Measurements from ENCODE around the gene CLEC5A. TPM values are rescaled to one million over a fixed set of nuclear protein-coding genes. Genes with fewer than 3 reads are reported as not detected.

Gene CLEC5A
- total RNA-seq, 2 donors from 2014 or later: not detected

DNA sequence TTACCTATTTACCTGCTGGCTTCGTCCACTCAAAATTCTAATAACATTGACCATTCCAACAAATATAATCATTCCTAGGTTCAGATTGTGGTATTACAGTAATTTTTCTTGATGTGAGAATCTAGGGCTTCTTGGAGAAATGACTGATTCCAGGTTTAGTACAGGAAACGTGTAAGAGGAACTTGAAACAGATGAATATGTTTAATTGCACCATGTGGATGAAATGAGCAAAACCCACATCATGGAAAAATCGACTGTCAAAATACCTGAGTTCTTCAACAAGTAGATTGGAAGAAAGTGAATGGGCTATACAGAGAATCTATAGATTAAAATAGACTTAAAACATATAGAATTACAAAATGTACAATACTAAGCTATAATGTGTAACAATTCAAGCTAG is 55.4 kb downstream of the CLEC5A start:
- no peaks in the 10 kb centered on the region for H3K9me3 Mint-ChIP-seq
- no peak for DNase-seq
- H3K27ac ChIP-seq (ENCODE audit: low read depth, low read length): no peak overlapping the region

DNA sequence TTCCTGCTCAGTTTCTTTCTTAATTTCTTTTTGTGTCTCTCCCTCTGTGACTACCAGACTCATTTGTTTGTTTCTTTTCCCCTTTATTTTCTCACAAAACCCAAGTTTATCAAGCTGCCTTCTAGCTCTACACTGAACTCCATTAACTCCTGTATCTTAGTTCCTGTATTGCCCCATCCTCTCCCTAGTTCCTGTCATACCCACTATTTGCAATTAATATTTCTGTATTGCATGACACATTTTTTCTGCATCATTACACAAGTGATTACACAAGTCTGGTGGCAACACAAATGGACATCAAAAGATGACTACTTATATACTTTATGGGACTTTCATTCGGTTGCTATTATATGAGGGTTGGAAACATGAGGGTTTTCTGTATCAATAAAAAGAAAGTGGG is 57.5 kb downstream of the CLEC5A start:
- H3K9me3 Mint-ChIP-seq: no peaks in the 10 kb centered on the region
- no peaks in the 10 kb centered on the region for H3K4me1 ChIP-seq (ENCODE audit: control insufficient read depth, insufficient read depth, low read length)
- H3K27me3 ChIP-seq (ENCODE audit: control insufficient read depth, insufficient read depth, low read length, poor library complexity, severe bottlenecking): no peaks in the 10 kb centered on the region
- H3K4me3 Mint-ChIP-seq: no peak overlapping the region
- no peaks in the 10 kb centered on the region for H3K9me3 ChIP-seq (ENCODE audit: control insufficient read depth, low read length)
- no peaks in the 10 kb centered on the region for H3K4me1 Mint-ChIP-seq
- H3K4me3 ChIP-seq (ENCODE audit: low read length): no peak overlapping the region
- no peaks in the 10 kb centered on the region for H3K36me3 ChIP-seq (ENCODE audit: control insufficient read depth, insufficient read depth, low read length)
- H3K9ac ChIP-seq (ENCODE audit: extremely low read depth, low read length, poor library complexity, severe bottlenecking): no peak overlapping the region
- H3K36me3 Mint-ChIP-seq (ENCODE audit: low read depth): no peaks in the 10 kb centered on the region
- no peak for DNase-seq
- TF ChIP-seq, protein P1, sequence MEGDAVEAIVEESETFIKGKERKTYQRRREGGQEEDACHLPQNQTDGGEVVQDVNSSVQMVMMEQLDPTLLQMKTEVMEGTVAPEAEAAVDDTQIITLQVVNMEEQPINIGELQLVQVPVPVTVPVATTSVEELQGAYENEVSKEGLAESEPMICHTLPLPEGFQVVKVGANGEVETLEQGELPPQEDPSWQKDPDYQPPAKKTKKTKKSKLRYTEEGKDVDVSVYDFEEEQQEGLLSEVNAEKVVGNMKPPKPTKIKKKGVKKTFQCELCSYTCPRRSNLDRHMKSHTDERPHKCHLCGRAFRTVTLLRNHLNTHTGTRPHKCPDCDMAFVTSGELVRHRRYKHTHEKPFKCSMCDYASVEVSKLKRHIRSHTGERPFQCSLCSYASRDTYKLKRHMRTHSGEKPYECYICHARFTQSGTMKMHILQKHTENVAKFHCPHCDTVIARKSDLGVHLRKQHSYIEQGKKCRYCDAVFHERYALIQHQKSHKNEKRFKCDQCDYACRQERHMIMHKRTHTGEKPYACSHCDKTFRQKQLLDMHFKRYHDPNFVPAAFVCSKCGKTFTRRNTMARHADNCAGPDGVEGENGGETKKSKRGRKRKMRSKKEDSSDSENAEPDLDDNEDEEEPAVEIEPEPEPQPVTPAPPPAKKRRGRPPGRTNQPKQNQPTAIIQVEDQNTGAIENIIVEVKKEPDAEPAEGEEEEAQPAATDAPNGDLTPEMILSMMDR (conservative IDR thresholded peaks at IDR 0.05): no peak
- no peak overlapping the region for H3K27ac Mint-ChIP-seq
- no peak overlapping the region for H3K27ac ChIP-seq (ENCODE audit: low read depth, low read length)
- no peaks in the 10 kb centered on the region for H3K27me3 Mint-ChIP-seq (ENCODE audit: insufficient read depth)
- WGBS, 2 experiments (ENCODE audit: insufficient coverage in 1 of 2, insufficient read length in 1 of 2): 88 to 100% methylated on average over 1 of the region's 1 CpG

More for the DNA sequence above, 55.4 kb downstream of the CLEC5A start:
- Mint-ChIP-seq H3K27me3 (ENCODE audit: insufficient read depth) (no peaks in the 10 kb centered on the region), H3K4me3 (no peak overlapping the region), H3K27ac (no peak overlapping the region), H3K36me3 (ENCODE audit: low read depth) (no peaks in the 10 kb centered on the region), H3K4me1 (no peaks in the 10 kb centered on the region)
- H3K9ac ChIP-seq (ENCODE audit: extremely low read depth, low read length, poor library complexity, severe bottlenecking): no peak overlapping the region
- H3K4me3 ChIP-seq (ENCODE audit: low read length): no peak overlapping the region
- no peaks in the 10 kb centered on the region for H3K9me3 ChIP-seq (ENCODE audit: control insufficient read depth, low read length)
- WGBS, 2 experiments (ENCODE audit: insufficient coverage in 1 of 2, insufficient read length in 1 of 2): 87 to 100% methylated on average over 1 to 2 of the region's 3 CpGs
- H3K27me3 ChIP-seq (ENCODE audit: control insufficient read depth, insufficient read depth, low read length, poor library complexity, severe bottlenecking): no peaks in the 10 kb centered on the region
- no peaks in the 10 kb centered on the region for H3K36me3 ChIP-seq (ENCODE audit: control insufficient read depth, insufficient read depth, low read length)
- no peaks in the 10 kb centered on the region for H3K4me1 ChIP-seq (ENCODE audit: control insufficient read depth, insufficient read depth, low read length)
- TF ChIP-seq, protein P1 (conservative IDR thresholded peaks at IDR 0.05): no peak

DNA sequence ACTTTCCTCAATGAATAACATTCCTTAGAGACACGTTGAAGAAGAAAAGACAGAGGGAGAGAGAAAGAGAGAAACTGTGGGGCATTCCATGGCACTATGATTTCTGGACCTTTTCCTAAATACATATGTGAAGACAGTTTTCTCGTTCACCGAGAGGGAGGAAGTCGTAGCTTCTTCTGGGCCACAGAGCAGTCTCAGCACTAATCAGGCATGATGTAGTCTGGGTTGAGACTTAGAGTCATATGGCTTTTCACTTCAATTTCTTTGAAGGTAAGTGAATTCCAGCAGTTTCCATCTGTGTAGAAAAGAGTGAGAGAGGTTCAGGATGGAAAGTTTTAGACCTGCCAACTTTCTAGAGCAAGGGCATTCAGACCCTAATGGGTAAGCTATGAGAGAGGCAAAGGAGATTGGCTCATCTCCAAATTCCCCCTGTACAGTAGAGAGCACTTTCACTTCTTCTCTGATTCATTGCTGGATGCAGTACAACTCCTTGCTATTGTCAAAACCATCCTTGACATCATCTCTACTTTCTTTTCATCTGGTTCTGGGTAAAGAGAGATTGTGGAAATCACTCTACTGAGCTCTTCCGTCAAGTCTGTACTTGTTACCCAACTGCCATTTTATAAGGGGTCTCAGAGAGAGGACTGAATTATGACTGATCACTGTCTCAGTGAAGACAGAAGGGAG is 62.1 kb downstream of the CLEC5A start:
- H3K4me1 ChIP-seq (ENCODE audit: control insufficient read depth, insufficient read depth, low read length): no peaks in the 10 kb centered on the region
- Mint-ChIP-seq H3K4me3 (no peak overlapping the region), H3K27me3 (ENCODE audit: insufficient read depth) (no peaks in the 10 kb centered on the region), H3K4me1 (no peaks in the 10 kb centered on the region), H3K36me3 (ENCODE audit: low read depth) (no peaks in the 10 kb centered on the region), H3K9me3 (peaks cover 3% of the 10 kb centered on the region), H3K27ac (no peak overlapping the region)
- TF ChIP-seq, protein P1 (conservative IDR thresholded peaks at IDR 0.05): no peak
- H3K27ac ChIP-seq (ENCODE audit: low read depth, low read length): no peak overlapping the region
- WGBS, 2 experiments (ENCODE audit: insufficient coverage in 1 of 2, insufficient read length in 1 of 2): 78 to 87% methylated on average over 5 of the region's 5 CpGs
- no peak overlapping the region for H3K4me3 ChIP-seq (ENCODE audit: low read length)
- DNase-seq: no peak
- H3K36me3 ChIP-seq (ENCODE audit: control insufficient read depth, insufficient read depth, low read length): no peaks in the 10 kb centered on the region
- H3K9me3 ChIP-seq (ENCODE audit: control insufficient read depth, low read length): no peaks in the 10 kb centered on the region
- no peak overlapping the region for H3K9ac ChIP-seq (ENCODE audit: extremely low read depth, low read length, poor library complexity, severe bottlenecking)
- no peaks in the 10 kb centered on the region for H3K27me3 ChIP-seq (ENCODE audit: control insufficient read depth, insufficient read depth, low read length, poor library complexity, severe bottlenecking)

Data from endodermal cell (in vitro differentiated cells).